HL-60 (cell line): ENCODE results near the gene KRTAP10-12.

ENCODE experiments used
- GABPA ChIP-seq: IDR thresholded peaks from 2 replicates; pipeline ENCODE4 v1.6.1; 2012; ENCODE audit warnings: low read depth
- POLR2AphosphoS5 ChIP-seq: IDR thresholded peaks from 2 replicates; pipeline ENCODE4 v1.6.1; 2012; ENCODE audit warnings: low read depth
- SPI1 ChIP-seq: IDR thresholded peaks from 2 replicates; pipeline ENCODE4 v1.6.1; 2012; ENCODE audit warnings: low read depth, mild to moderate bottlenecking, borderline replicate concordance
- TF ChIP-seq, protein P1 (sequence below): IDR thresholded peaks from one replicate; pipeline ENCODE4 v1.5.1; 2011; ENCODE audit warnings: low read length, control low read depth, inconsistent platforms; ENCODE audit not compliant: insufficient read depth

DNA sequence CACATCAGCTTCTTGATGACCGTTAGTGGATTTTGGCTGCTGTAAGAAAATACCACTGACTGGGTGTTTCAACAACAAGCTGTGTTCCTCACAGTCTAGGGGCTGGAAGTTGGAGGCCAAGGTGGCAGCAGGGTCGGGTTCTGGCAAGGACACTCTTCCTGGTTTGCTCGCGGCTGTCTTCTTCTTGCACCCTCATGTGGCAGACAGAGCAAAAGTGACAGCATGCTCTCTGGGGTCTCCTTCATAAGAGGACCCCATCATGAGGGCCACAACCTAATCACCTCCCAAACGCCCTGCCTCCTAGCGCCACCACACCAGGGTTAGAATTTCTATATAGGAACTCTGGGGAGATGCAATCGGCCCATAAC lies 33.0 kb downstream of the KRTAP10-12 start:
- TF ChIP-seq POLR2AphosphoS5: no peak
- TF ChIP-seq, protein P1, sequence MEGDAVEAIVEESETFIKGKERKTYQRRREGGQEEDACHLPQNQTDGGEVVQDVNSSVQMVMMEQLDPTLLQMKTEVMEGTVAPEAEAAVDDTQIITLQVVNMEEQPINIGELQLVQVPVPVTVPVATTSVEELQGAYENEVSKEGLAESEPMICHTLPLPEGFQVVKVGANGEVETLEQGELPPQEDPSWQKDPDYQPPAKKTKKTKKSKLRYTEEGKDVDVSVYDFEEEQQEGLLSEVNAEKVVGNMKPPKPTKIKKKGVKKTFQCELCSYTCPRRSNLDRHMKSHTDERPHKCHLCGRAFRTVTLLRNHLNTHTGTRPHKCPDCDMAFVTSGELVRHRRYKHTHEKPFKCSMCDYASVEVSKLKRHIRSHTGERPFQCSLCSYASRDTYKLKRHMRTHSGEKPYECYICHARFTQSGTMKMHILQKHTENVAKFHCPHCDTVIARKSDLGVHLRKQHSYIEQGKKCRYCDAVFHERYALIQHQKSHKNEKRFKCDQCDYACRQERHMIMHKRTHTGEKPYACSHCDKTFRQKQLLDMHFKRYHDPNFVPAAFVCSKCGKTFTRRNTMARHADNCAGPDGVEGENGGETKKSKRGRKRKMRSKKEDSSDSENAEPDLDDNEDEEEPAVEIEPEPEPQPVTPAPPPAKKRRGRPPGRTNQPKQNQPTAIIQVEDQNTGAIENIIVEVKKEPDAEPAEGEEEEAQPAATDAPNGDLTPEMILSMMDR: no peak
- TF ChIP-seq GABPA: no peak
- TF ChIP-seq SPI1: no peak
